Progenitor cell of endocrine pancreas (in vitro differentiated cells): Measurements from ENCODE around the gene NFIB. TPM values are rescaled to one million over a fixed set of nuclear protein-coding genes. Genes with fewer than 3 reads are reported as not detected.

ENCODE experiments used
- DNase-seq: peaks from one replicate; pipeline ENCODE4 v3.0.0; 2021; ENCODE audit warnings: low spot score; ENCODE audit not compliant: unreplicated experiment
- H3K27ac Mint-ChIP-seq: 2 replicates; pipeline ENCODE4 v1.8.0; 2021; ENCODE audit warnings: mild to moderate bottlenecking, moderate library complexity, mixed read lengths
- H3K27me3 Mint-ChIP-seq: 2 replicates; pipeline ENCODE4 v1.8.0; 2021; ENCODE audit warnings: mixed read lengths
- H3K36me3 Mint-ChIP-seq: 2 replicates; pipeline ENCODE4 v1.8.0; 2022; ENCODE audit warnings: mixed read lengths; ENCODE audit not compliant: insufficient read depth
- H3K4me1 Mint-ChIP-seq: 2 replicates; pipeline ENCODE4 v1.8.0; 2021; ENCODE audit warnings: low read depth, mixed read lengths
- H3K4me3 Mint-ChIP-seq: 2 replicates; pipeline ENCODE4 v1.8.0; 2021; ENCODE audit warnings: low read depth, mild to moderate bottlenecking, moderate library complexity, mixed read lengths
- H3K9me3 Mint-ChIP-seq: 2 replicates; pipeline ENCODE4 v1.8.0; 2021; ENCODE audit warnings: low read depth, mixed read lengths
- total RNA-seq: library from RNA; stranded (reverse); gene quantifications from 2 replicates; pipeline ENCODE4 v1.2.1, GENCODE V29; 2021
- TF ChIP-seq, protein P1 (sequence below): fragments of 200-600 bp; sonication (generic); IDR thresholded peaks from one replicate; pipeline ENCODE4 v1.5.0; 2021; ENCODE audit warnings: antibody characterized with exemption, mild to moderate bottlenecking; ENCODE audit not compliant: unreplicated experiment

The NFIB gene
- total RNA-seq, 1 donor from 2014 or later: 15.5 TPM

- TF ChIP-seq, protein P1, sequence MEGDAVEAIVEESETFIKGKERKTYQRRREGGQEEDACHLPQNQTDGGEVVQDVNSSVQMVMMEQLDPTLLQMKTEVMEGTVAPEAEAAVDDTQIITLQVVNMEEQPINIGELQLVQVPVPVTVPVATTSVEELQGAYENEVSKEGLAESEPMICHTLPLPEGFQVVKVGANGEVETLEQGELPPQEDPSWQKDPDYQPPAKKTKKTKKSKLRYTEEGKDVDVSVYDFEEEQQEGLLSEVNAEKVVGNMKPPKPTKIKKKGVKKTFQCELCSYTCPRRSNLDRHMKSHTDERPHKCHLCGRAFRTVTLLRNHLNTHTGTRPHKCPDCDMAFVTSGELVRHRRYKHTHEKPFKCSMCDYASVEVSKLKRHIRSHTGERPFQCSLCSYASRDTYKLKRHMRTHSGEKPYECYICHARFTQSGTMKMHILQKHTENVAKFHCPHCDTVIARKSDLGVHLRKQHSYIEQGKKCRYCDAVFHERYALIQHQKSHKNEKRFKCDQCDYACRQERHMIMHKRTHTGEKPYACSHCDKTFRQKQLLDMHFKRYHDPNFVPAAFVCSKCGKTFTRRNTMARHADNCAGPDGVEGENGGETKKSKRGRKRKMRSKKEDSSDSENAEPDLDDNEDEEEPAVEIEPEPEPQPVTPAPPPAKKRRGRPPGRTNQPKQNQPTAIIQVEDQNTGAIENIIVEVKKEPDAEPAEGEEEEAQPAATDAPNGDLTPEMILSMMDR: no peak
- H3K27me3 Mint-ChIP-seq: peaks cover 9% of the 10 kb centered on the region
- DNase-seq: no peak
- no peak overlapping the region for H3K4me3 Mint-ChIP-seq
- no peak overlapping the region for H3K27ac Mint-ChIP-seq
- no peaks in the 10 kb centered on the region for H3K36me3 Mint-ChIP-seq
- peaks cover 29% of the 10 kb centered on the region for H3K4me1 Mint-ChIP-seq
- H3K9me3 Mint-ChIP-seq: no peaks in the 10 kb centered on the region
Observed at GRCh38 chr9:14344053-14344524, 30.1 kb upstream of the NFIB start.

DNA sequence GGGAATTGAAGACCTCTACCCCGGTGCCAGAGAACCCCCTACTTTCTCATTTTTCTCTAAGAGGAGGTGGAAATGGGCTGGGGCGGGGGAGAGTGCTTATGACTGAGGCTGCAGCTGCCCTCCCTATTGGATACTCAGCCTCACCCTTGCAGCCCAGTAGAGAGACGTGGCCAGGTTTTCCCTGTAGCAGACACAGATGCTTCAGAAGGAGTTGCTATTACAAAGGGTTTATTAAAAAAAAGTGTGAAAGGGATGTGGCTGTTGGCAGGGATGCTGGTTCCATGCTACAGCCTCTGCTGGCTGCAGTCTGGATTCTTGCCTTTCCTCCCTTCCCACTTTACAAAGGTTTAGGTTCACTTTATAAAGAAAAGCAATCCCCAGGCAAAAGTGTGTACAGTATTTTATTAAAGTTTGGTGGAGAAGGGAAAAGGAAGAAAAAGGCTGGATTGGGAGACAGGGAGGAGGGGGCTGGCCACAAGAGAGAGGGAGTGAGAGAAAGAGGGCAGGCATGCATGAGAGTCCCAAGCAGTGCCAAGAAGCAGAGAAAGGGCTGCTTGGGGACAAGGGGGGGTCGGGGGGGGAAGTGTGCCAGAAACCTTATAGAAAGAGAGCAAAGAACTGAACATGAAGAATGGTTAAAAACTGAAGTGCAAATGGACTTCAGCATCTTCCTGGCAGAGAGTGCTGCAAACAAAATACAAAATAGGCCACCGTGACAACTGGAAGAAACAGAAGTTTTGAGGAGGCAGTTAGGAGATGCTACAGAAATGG lies 29.5 kb upstream of the NFIB start:
- Mint-ChIP-seq H3K27me3 (peaks cover 15% of the 10 kb centered on the region), H3K36me3 (no peaks in the 10 kb centered on the region), H3K9me3 (no peaks in the 10 kb centered on the region), H3K4me3 (no peak overlapping the region), H3K4me1 (peaks cover 22% of the 10 kb centered on the region), H3K27ac (no peak overlapping the region)
- no peak for DNase-seq
- TF ChIP-seq, protein P1: no peak

DNA sequence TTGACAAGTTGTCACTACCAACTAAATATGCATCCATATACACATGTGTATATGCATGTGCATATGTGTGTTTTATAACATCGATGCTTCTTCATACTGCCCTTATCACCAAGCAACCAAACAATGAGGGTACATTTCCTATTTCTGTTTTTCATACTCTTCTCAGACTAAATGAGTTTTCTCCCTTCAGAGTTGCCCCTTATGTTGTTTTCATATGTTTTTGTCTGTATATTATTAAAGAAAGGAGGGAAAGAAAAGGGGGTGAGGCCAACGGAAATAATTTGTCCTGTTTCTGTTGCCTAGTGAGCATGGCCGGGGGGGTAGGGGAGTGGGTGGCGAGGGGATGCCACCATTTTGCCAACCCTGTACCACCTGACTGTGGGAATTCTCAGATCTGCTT lies 28.8 kb upstream of the NFIB start:
- no peak overlapping the region for H3K4me3 Mint-ChIP-seq

DNA sequence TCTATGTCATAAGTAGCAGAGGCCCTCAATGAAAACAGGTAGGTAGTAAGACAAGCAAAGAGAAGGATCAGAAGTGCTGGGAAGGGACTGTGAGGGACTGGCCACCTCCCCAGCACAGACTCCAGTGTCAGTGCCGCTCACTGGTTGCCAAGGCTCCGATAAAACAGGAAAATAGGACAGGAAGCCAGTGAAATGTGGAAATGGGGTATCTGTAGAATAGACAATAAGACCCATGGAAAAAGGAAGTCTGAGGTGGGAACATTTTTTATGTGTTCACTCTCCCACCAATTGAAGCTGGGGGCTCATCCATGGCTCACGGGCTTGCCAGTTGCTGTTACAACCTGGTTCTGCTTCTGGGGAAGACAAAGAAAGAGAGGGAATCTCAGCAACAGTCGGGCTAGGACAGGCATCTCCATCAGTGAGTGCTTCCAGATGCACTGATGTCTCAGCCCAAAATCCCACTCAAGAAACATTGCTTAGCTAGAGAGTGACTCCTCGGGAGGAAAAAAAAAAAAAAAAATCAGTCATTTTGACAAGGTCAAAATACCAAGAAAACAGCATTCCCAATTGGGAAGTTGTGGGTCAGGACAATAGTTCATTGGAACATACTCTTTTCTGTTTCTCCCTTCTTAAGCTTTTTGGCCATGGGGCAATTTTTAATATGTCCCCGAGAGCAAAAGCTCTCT lies 27.6 kb upstream of the NFIB start:
- TF ChIP-seq, protein P1: no peak
- Mint-ChIP-seq H3K27ac (no peak overlapping the region), H3K4me1 (peaks cover 11% of the 10 kb centered on the region), H3K9me3 (no peaks in the 10 kb centered on the region), H3K27me3 (peaks cover 20% of the 10 kb centered on the region), H3K4me3 (no peak overlapping the region), H3K36me3 (no peaks in the 10 kb centered on the region)
- DNase-seq: no peak

More for the DNA sequence above, 28.8 kb upstream of the NFIB start:
- DNase-seq: no peak
- TF ChIP-seq, protein P1: no peak
- H3K27ac Mint-ChIP-seq: no peak overlapping the region
- H3K27me3 Mint-ChIP-seq: peaks cover 15% of the 10 kb centered on the region
- peaks cover 15% of the 10 kb centered on the region for H3K4me1 Mint-ChIP-seq
- no peaks in the 10 kb centered on the region for H3K36me3 Mint-ChIP-seq
- H3K9me3 Mint-ChIP-seq: no peaks in the 10 kb centered on the region

GRCh38 chr9:14340994-14341393 lies 27.1 kb upstream of the NFIB start:
- Mint-ChIP-seq H3K36me3 (no peaks in the 10 kb centered on the region), H3K9me3 (no peaks in the 10 kb centered on the region), H3K27ac (no peak overlapping the region), H3K27me3 (peaks cover 20% of the 10 kb centered on the region), H3K4me3 (no peak overlapping the region), H3K4me1 (peaks cover 7% of the 10 kb centered on the region)
- TF ChIP-seq, protein P1: no peak
- no peak for DNase-seq
